GM21786 (cell line): ENCODE data around the gene RHAG.
"Not testable (repeated sequence)": the region's sequence is repeated elsewhere in the genome, so short reads cannot be mapped to it uniquely, and the experiment has no call there.

Source experiments
- ATAC-seq: cut with Tn5 transposase; IDR thresholded peaks from one replicate; pipeline ENCODE4 v1.9.1; 2021; ENCODE audit not compliant: unreplicated experiment

Gene RHAG

GRCh38 chr6:49636713-49637349 lies at the start of gene RHAG:
Gene RHAG (minus strand): TSS chr6:49636839. CDS start chr6:49636812, 27 bp downstream.
- ATAC-seq = no peak

GRCh38 chr6:49676671-49677281 lies 40.1 kb upstream of the RHAG start:
- no peak for ATAC-seq

- no peak for ATAC-seq
Observed at GRCh38 chr6:49675816-49676215, 39.2 kb upstream of the RHAG start.

GRCh38 chr6:49668083-49668511 lies 31.5 kb upstream of the RHAG start:
- ATAC-seq = no peak

- ATAC-seq = no peak
Observed at GRCh38 chr6:49666930-49667757, 30.5 kb upstream of the RHAG start.

GRCh38 chr6:49666480-49666879 lies 29.8 kb upstream of the RHAG start:
- ATAC-seq = no peak

- no peak for ATAC-seq
Observed at GRCh38 chr6:49664817-49665216, 28.2 kb upstream of the RHAG start.

GRCh38 chr6:49664054-49664453 lies 27.4 kb upstream of the RHAG start:
- not testable (repeated sequence) for ATAC-seq

- ATAC-seq = no peak
Observed at GRCh38 chr6:49662892-49663261, 26.2 kb upstream of the RHAG start.

- no peak for ATAC-seq
Observed at GRCh38 chr6:49662231-49662891, 25.7 kb upstream of the RHAG start.

- ATAC-seq = no peak
Observed at GRCh38 chr6:49653942-49654341, 17.3 kb upstream of the RHAG start.

- ATAC-seq = no peak
Observed at GRCh38 chr6:49653438-49653837, 16.8 kb upstream of the RHAG start.

- ATAC-seq = no peak
Observed at GRCh38 chr6:49651239-49651638, 14.6 kb upstream of the RHAG start.

GRCh38 chr6:49649988-49650387 lies 13.3 kb upstream of the RHAG start:
- no peak for ATAC-seq

GRCh38 chr6:49648036-49648435 lies 11.4 kb upstream of the RHAG start:
- ATAC-seq = no peak

- no peak for ATAC-seq
Observed at GRCh38 chr6:49647476-49647875, 10.8 kb upstream of the RHAG start.

GRCh38 chr6:49646942-49647341 lies 10.3 kb upstream of the RHAG start:
- ATAC-seq = no peak

- ATAC-seq = no peak
Observed at GRCh38 chr6:49646130-49646824, 9.6 kb upstream of the RHAG start.

GRCh38 chr6:49645139-49645538 lies 8.5 kb upstream of the RHAG start:
- ATAC-seq = no peak

- no peak for ATAC-seq
Observed at GRCh38 chr6:49639177-49639817, 2.7 kb upstream of the RHAG start.
